Measurements from ENCODE around the gene CLIP2.

Gene CLIP2

GRCh38 chr7:74282748-74283459, 6.3 kb upstream of the CLIP2 start:
- no peak for TF ChIP-seq CTCF (IDR thresholded peaks at IDR 0.05; ENCODE audit: control extremely low read depth, extremely low read depth, low read depth, missing control alignments)
- ChIA-PET CTCF (interaction anchor here (1.2 to 6.6 kb wide), 7 partner anchors 7 to 77 kb away, joined by 3 to 57 read pairs (median 5); no protein-coding TSS in a partner anchor), POLR2A (interaction anchor here (0.6 kb wide), 1 partner anchor 65 kb away, joined by 4 read pairs; no protein-coding TSS in a partner anchor)
- DNase-seq (ENCODE audit: extremely low spot score) = no peak

GRCh38 chr7:74283858-74284447, 5.3 kb upstream of the CLIP2 start:
- no peak for TF ChIP-seq CTCF (IDR thresholded peaks at IDR 0.05; ENCODE audit: control extremely low read depth, extremely low read depth, low read depth, missing control alignments)
- DNase-seq (ENCODE audit: extremely low spot score) = no peak
- POLR2A ChIA-PET = interaction anchor here (0.6 kb wide), 1 partner anchor 11 kb away, joined by 3 read pairs; no protein-coding TSS in a partner anchor
- CTCF ChIA-PET = interaction anchor here (1.2 to 6.6 kb wide), 10 partner anchors 8 to 118 kb away, joined by 3 to 57 read pairs (median 4); no protein-coding TSS in a partner anchor

GRCh38 chr7:74284781-74285259, 4.4 kb upstream of the CLIP2 start:
- POLR2A ChIA-PET = interaction anchor here (0.6 kb wide), 1 partner anchor 12 kb away, joined by 3 read pairs; no protein-coding TSS in a partner anchor
- TF ChIP-seq CTCF (IDR thresholded peaks at IDR 0.05; ENCODE audit: control extremely low read depth, extremely low read depth, low read depth, missing control alignments) = no peak
- CTCF ChIA-PET = interaction anchor here (0.7 to 6.6 kb wide), 9 partner anchors 8 to 117 kb away, joined by 3 to 57 read pairs (median 3); no protein-coding TSS in a partner anchor
- DNase-seq (ENCODE audit: extremely low spot score) = peak; percentile 66

- CTCF ChIA-PET = interaction anchor here (1.0 to 6.6 kb wide), 2 partner anchors 10 to 14 kb away, joined by 6 to 57 read pairs; no protein-coding TSS in a partner anchor
- no peak for TF ChIP-seq CTCF (IDR thresholded peaks at IDR 0.05; ENCODE audit: control extremely low read depth, extremely low read depth, low read depth, missing control alignments)
- no peak for DNase-seq (ENCODE audit: extremely low spot score)
- POLR2A ChIA-PET = no interaction called here
Measured at GRCh38 chr7:74286131-74286530, 3.1 kb upstream of the CLIP2 start.

GRCh38 chr7:74287303-74288033, 1.7 kb upstream of the CLIP2 start:
- CTCF ChIA-PET = interaction anchor here (1.0 to 6.6 kb wide), 7 partner anchors 12 to 81 kb away, joined by 3 to 57 read pairs (median 4); no protein-coding TSS in a partner anchor
- POLR2A ChIA-PET = interaction anchor here (0.7 to 1.7 kb wide), 4 partner anchors 12 to 81 kb away, joined by 3 to 4 read pairs (median 4); no protein-coding TSS in a partner anchor
- no peak for TF ChIP-seq CTCF (IDR thresholded peaks at IDR 0.05; ENCODE audit: control extremely low read depth, extremely low read depth, low read depth, missing control alignments)
- no peak for DNase-seq (ENCODE audit: extremely low spot score)

All from GM10248 (cell line).